ENCODE results near the gene IFNA5.

Gene IFNA5

GRCh38 chr9:21266733-21267484 lies 38.2 kb downstream of the IFNA5 start:
- no peak for TF ChIP-seq CTCF (IDR thresholded peaks at IDR 0.05; ENCODE audit: low read depth, low read length)
- DNase-seq = no peak
- Histone ChIP-seq H3K36me3 (no peaks in the 10 kb centered on the region), H3K27me3 (no peaks in the 10 kb centered on the region), H3K4me1 (no peaks in the 10 kb centered on the region), H3K9me3 (no peaks in the 10 kb centered on the region), H3K4me3 (ENCODE audit: low read depth, low read length) (no peak overlapping the region)

GRCh38 chr9:21265421-21266189 lies 39.5 kb downstream of the IFNA5 start:
- no peak for DNase-seq
- TF ChIP-seq CTCF (IDR thresholded peaks at IDR 0.05; ENCODE audit: low read depth, low read length) = no peak
- no peaks in the 10 kb centered on the region for H3K27me3 ChIP-seq
- no peaks in the 10 kb centered on the region for H3K36me3 ChIP-seq
- H3K4me1 ChIP-seq = no peaks in the 10 kb centered on the region
- no peak overlapping the region for H3K4me3 ChIP-seq (ENCODE audit: low read depth, low read length)
- no peaks in the 10 kb centered on the region for H3K9me3 ChIP-seq

- no peaks in the 10 kb centered on the region for H3K9me3 ChIP-seq
- DNase-seq = no peak
- TF ChIP-seq CTCF (IDR thresholded peaks at IDR 0.05; ENCODE audit: low read depth, low read length) = no peak
- no peaks in the 10 kb centered on the region for H3K27me3 ChIP-seq
- H3K4me3 ChIP-seq (ENCODE audit: low read depth, low read length) = no peak overlapping the region
- no peaks in the 10 kb centered on the region for H3K36me3 ChIP-seq
- no peaks in the 10 kb centered on the region for H3K4me1 ChIP-seq
Observed at GRCh38 chr9:21255538-21256212, 49.4 kb downstream of the IFNA5 start.
